Left ventricle myocardium inferior (tissue), 1 donor: Measurements from ENCODE around the gene SLC49A3. TPM values are rescaled to one million over a fixed set of nuclear protein-coding genes. Genes with fewer than 3 reads are reported as not detected.
A peak's percentile ranks its signal among the peaks of the same experiment; 100 is the strongest.

ENCODE experiments used
- DNase-seq: peaks from one replicate; pipeline ENCODE4 v3.0.0-alpha.2; 2020
- H3K27ac ChIP-seq: fragments of 200-600 bp; replicated peaks from 2 replicates; pipeline ENCODE4 v1.8.0; 2021
- H3K27me3 ChIP-seq: fragments of 200-600 bp; 2 replicates; pipeline ENCODE4 v1.8.0; 2021; ENCODE audit warnings: low read depth
- H3K36me3 ChIP-seq: fragments of 200-600 bp; 2 replicates; pipeline ENCODE4 v1.8.0; 2021
- H3K4me1 ChIP-seq: fragments of 200-600 bp; 2 replicates; pipeline ENCODE4 v1.8.0; 2021
- H3K4me3 ChIP-seq: fragments of 200-600 bp; 2 replicates; pipeline ENCODE4 v1.8.0; 2021; ENCODE audit warnings: mild to moderate bottlenecking, moderate library complexity
- H3K9me3 ChIP-seq: fragments of 200-600 bp; replicated peaks from 2 replicates; pipeline ENCODE4 v1.8.0; 2021
- CTCF ChIP-seq: fragments of 200-600 bp; IDR thresholded peaks from 2 replicates; pipeline ENCODE4 v1.8.0; 2021; ENCODE audit warnings: antibody characterized with exemption, mild to moderate bottlenecking, borderline replicate concordance
- intact Hi-C: fragments of 100-400 bp; cut with micrococcal nuclease; formaldehyde crosslinking; loops from one replicate; pipeline ENCODE4 v1.11.0; 2022
- total RNA-seq: library from RNA; stranded (reverse); fragmentation: NEBNext Ultra II Directional; extraction: Animal tissue kit (Norgen Biotek cat#: 25700); gene quantifications from one replicate; pipeline ENCODE4 v1.2.1, GENCODE V29; 2021
- donor health status: DM: no; HTN: yes; CAD: no; lungs with severe emphysema.

SLC49A3 gene
- total RNA-seq, 1 donor from 2014 or later: 12.0 TPM

- Histone ChIP-seq H3K4me1 (peaks cover 49% of the 10 kb centered on the region), H3K27ac (no peak overlapping the region), H3K36me3 (peaks cover 2% of the 10 kb centered on the region), H3K4me3 (no peak overlapping the region), H3K27me3 (no peaks in the 10 kb centered on the region), H3K9me3 (no peaks in the 10 kb centered on the region)
- intact Hi-C loops: no loop called here
- no peak for TF ChIP-seq CTCF
- no peak for DNase-seq
Measured at GRCh38 chr4:722851-723360, 34.0 kb upstream of the SLC49A3 start.

DNA sequence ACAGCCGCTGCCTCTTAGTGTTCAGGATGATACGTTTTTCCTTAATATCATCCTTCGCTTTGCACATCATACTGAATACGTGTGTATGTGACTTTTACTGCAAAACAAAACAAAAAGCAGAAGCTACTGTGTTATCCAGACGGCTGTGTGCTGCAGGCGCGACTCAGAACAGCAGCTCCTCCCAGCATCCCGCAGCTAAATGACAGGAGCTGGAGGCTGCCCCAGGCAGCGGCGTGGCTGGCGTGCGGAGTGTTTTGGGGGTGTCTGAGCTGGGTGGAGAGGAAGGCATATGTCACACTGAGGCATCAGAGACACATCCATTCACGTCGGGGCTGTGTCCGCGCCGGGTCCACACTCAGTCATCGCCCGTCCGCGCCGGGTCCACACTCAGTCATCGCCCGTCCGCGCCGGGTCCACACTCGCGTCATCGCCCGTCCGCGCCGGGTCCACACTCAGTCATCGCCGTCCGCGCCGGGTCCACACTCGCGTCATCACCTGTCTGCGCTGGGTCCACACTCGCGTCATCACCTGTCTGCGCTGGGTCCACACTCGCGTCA lies 33.3 kb upstream of the SLC49A3 start:
- Histone ChIP-seq H3K36me3 (peaks cover 2% of the 10 kb centered on the region), H3K9me3 (no peaks in the 10 kb centered on the region), H3K27me3 (no peaks in the 10 kb centered on the region), H3K27ac (no peak overlapping the region), H3K4me3 (no peak overlapping the region), H3K4me1 (peaks cover 56% of the 10 kb centered on the region)
- no peak for TF ChIP-seq CTCF
- DNase-seq: no peak
- intact Hi-C loops: no loop called here

DNA sequence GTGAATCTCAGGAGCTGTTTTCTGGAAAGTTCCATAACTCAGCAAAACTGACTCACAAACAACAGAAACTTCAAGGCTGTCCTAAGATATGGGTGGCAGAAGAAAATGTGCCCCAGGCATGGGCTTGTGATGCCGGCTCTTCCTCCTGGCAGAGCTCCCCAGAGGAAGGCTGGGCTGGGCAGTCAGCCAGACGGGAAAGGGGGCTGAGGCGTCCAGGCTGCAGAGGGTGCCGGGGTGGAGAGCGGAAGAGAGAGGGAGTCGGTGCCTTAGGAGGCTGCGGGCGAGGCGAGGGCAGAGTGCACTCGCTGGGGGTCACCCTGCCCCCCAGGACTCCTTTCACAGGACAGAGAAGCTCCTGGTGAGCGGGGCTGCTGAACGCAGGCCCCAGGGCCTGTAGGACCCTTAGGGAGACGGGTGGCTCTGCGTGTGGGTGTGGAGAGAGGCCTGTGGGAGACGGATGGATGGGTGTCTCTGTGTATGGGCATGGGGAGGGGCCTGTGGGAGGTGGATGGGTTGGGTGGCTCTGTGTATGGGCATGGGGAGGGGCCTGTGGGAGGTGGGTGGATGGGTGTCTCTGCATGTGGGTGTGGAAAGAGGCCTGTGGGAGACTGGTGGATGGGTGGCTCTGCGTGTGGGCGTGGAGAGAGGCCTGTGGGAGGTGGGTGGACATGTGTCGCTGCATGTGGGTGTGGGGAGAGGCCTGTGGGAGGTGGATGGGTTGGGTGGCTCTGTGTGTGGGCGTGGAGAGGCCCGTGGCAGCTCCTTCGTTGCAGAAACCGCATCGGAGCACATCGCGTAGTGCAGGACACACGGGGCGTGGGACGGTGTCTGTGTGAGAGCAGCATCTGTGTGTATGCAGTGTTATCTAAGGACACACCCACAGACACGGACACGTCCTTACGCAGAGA lies 32.6 kb upstream of the SLC49A3 start:
- Histone ChIP-seq H3K4me1 (peaks cover 52% of the 10 kb centered on the region), H3K27me3 (no peaks in the 10 kb centered on the region), H3K27ac (peak overlapping the region; percentile 20), H3K4me3 (no peak overlapping the region), H3K9me3 (no peaks in the 10 kb centered on the region), H3K36me3 (peaks cover 2% of the 10 kb centered on the region)
- TF ChIP-seq CTCF: no peak
- intact Hi-C loops: no loop called here
- no peak for DNase-seq

DNA sequence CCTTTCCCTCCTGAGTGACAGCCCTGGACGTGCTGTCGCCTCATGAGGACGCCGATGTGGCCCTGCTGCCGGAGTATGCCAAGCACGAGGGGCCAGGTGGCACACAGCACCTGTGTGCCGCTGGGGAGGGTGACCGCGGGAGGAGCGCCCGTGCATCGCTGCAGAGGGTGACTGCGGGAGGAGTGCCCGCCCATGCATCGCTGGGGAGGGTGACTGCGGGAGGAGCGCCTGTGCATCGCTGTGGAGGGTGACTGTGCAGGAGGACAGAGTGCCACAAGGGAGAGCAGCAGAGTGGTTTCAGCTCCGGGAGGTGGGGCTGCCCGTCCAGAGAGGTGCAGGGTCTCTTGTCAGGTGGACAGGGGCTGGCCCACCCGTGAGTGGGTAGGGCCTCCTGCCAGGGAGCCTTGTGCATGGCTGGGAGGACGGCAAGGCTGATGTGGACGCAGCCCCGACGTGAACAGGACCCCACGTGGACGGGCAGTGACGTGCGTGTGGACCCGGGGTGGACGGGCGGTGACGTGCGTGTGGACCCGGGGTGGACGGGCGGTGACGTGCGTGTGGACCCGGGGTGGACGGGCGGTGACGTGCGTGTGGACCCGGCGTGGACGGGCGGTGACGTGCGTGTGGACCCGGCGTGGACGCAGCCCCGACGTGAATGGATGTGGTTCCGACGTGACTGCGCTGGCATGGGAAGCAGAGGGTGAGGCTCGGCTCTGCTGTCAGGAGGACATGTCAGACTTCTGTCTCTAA lies 31.3 kb upstream of the SLC49A3 start:
- peaks cover 2% of the 10 kb centered on the region for H3K36me3 ChIP-seq
- no peak overlapping the region for H3K27ac ChIP-seq
- peaks cover 43% of the 10 kb centered on the region for H3K4me1 ChIP-seq
- H3K27me3 ChIP-seq: no peaks in the 10 kb centered on the region
- H3K9me3 ChIP-seq: no peaks in the 10 kb centered on the region
- intact Hi-C loops: no loop called here
- DNase-seq: no peak
- TF ChIP-seq CTCF: no peak
- H3K4me3 ChIP-seq: no peak overlapping the region

DNA sequence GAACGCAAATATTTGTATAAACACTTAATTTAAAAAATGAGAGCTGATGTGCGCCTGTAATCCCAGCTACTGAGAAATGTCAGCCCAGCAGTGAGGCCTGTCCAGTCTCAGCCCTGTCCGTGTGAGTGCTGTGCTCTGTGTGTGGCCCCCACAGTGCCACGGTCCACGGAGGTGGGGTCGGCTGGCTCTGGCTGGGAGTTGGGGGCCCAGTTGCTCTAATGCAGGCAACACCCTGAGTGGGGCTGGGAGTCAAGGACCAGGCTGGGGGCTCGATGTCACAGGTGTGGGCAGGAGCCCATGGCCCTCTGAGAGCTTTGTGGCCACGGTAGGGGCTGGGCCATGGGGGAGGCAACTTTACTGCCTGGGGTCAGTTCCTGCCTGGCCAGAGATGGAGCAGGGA lies 29.5 kb upstream of the SLC49A3 start:
- no peak for DNase-seq
- intact Hi-C loops: no loop called here

More for the DNA sequence above, 29.5 kb upstream of the SLC49A3 start:
- no peak for TF ChIP-seq CTCF
- Histone ChIP-seq H3K4me3 (no peak overlapping the region), H3K9me3 (no peaks in the 10 kb centered on the region), H3K4me1 (peaks cover 40% of the 10 kb centered on the region), H3K27ac (no peak overlapping the region), H3K27me3 (no peaks in the 10 kb centered on the region), H3K36me3 (peaks cover 2% of the 10 kb centered on the region)
